Inflammatory macrophage (primary cell): ENCODE measurements around the gene SV2C.
A peak's percentile ranks its signal among the peaks of the same experiment; 100 is the strongest.
"Not testable (repeated sequence)": the region's sequence is repeated elsewhere in the genome, so short reads cannot be mapped to it uniquely, and the experiment has no call there.

ENCODE experiments used
- DNase-seq, 2 donors: peaks; one replicate each; pipeline ENCODE4 v3.0.0-alpha.2; 2020 to 2022

Gene SV2C

DNA sequence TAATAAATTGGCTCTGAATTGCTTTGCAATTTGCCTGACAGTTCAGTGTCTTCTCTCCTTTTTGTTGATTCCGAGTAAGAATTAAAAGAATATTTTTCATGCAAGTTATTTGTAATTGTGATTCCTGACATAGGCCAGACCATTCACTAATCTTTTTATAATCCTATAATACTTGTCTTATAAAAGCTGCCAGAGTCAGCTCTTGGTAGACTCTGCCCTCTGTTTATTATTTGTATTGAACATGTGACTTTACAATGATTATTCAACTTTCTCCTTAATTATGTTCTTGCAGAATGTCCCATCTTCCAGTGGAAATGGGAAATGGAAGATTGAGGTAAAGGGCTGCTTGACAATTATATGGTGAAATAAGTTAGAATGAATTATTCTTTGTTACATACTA is 121.0 kb downstream of the SV2C start:
- DNase-seq: no peak

- no peak for DNase-seq
Observed at GRCh38 chr5:76204713-76205112, 121.5 kb downstream of the SV2C start.

DNA sequence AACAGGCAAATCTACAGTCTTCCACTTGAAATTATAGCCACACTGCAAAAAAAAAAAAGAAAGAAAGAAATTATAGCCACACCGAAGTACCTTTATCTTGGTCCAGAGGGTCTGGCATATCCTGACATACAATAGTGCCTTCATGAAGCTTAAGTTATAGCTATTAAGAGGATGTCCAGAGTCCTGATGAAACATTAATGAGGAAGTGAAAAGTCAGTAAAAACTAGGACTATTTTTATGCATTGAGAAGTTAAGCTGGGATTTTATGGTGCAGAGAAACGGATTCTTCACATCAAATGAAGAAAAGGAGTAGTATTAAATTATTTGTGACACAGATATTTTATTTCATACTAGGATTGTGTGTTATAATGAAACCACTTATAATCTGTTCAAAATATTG is 123.9 kb downstream of the SV2C start:
- peak; percentile 3 to 48 for DNase-seq

- DNase-seq: no peak
Observed at GRCh38 chr5:76209297-76209696, 126.1 kb downstream of the SV2C start.

DNA sequence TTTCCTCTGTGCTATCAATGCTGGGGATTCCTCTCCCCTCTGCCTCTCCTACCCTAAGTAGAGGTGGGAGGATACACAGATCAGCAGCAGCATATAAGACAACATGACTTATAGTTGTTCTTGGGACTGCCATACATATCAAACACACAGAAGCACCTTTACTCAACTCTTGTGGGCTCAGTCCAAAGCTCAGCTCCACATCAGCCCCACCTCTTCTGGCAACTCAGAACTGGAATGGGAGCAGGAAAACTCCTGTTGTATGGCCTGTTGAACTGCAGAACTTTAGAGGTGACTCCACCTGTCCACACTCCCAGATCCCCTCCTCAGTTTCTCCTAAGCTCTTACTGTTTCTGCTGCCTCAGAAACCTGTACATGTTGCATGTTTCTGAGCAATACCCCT is 127.8 kb downstream of the SV2C start:
- DNase-seq: no peak

- no peak for DNase-seq
Observed at GRCh38 chr5:76213858-76214257, 130.7 kb downstream of the SV2C start.

GRCh38 chr5:76216748-76217147 is 133.6 kb downstream of the SV2C start:
- DNase-seq: no peak

DNA sequence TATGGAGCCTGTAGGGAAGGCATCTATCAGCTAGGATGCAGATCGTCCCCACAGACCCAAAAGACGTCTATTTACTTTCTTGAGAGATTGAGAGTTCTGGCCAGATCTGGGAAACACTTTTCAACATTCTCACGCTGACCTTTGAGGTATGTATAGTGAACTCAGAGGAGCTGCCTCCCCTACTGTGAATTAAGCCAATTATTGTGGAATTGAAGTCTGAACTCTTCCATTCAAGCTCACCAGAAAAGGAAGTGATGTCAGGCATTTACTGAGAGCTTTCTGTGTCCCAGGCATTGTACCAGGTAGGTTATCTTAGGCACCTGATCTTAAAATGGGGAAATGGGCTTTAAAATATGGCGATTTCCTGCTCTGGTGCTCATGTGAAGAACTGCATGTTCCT is 136.5 kb downstream of the SV2C start:
- no peak for DNase-seq

GRCh38 chr5:76221311-76221710 is 138.1 kb downstream of the SV2C start:
- no peak for DNase-seq

DNA sequence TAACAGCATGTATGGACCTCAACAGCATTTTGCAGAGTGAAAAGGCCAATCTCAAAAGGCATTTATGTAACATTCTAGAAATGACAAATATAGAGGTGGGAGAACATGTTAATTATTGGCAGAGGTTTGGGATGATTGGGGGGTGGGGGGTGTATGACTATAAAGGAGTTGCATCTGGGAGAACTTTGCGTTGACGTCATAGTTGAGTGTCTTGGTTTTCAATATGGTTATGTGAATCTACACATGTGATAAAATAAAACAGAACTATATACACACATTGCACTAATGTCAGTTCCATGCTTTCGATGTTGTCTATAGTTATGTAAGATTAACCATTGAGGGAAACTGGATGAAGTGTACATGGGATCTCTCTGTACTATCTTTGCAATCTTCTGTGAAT is 139.1 kb downstream of the SV2C start:
- no peak for DNase-seq

GRCh38 chr5:76223696-76224095 is 140.5 kb downstream of the SV2C start:
- peak in 1 of 2 donors; percentile 3 for DNase-seq

- DNase-seq: no peak
Observed at GRCh38 chr5:76224898-76225297, 141.7 kb downstream of the SV2C start.

DNA sequence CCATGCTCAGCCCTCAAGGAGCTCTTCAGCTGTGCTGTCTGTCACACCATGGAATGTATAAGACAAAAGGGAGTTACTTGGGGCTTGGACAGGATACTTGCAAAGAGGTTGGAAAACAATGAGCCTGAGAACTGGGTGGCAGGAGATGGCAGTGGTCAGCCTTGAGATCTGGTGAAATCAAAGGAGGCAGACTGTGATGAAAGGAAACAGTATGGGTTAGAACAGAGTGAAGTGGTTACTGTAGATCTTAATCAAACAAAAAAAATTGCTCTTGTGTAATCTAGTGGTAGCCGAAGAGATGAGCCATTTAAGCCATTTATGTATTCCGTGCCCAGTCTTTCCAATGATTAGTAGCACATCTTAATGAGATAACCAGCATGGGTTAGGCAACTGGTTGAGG is 142.2 kb downstream of the SV2C start:
- no peak for DNase-seq

- no peak for DNase-seq
Observed at GRCh38 chr5:76229900-76230299, 146.7 kb downstream of the SV2C start.

GRCh38 chr5:76230711-76231285 is 147.6 kb downstream of the SV2C start:
- DNase-seq: no peak

- no peak for DNase-seq
Observed at GRCh38 chr5:76234665-76235064, 151.5 kb downstream of the SV2C start.

- DNase-seq: no peak
Observed at GRCh38 chr5:76236684-76237083, 153.5 kb downstream of the SV2C start.

GRCh38 chr5:76240336-76240735 is 157.2 kb downstream of the SV2C start:
- no peak for DNase-seq

DNA sequence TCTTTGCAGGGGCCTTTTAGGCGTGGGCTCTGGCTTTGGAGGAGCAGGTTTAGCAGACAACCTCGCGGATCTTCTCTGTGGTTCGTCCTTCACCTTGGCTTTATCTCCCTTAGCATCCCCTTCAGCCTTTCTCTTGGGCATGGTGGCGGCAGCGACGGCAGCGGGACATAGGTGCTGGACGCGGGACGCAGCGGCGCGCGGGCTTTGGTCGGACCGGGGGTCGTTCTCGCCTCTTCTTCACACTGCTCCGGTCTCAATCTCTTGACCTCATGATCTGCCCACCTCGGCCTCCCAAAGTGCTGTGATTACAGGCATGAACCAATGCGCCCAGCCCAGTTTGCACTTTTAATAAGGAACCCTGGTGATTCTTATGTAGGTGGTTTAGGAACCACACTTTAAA is 159.0 kb downstream of the SV2C start:
- not testable (repeated sequence) for DNase-seq

DNA sequence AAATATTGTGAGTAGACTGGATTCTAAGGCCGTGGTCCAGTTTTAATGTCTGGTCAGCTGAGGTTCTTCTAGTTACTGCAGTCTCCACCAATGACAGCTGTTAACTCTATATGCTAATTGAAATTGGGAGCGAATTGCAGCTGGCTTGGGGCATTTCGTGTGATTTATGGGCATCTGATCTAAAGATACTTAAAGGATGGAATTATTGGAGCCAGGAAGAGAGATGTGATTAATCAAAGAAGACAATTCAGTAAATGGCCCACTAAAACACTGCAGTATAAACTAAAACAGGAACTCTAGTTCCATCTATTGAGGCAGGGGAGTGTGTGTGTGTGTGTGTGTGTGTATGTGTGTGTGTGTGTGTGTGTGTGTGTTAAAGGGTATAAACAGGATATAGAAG is 162.4 kb downstream of the SV2C start:
- DNase-seq: no peak

GRCh38 chr5:76249621-76250020 is 166.4 kb downstream of the SV2C start:
- no peak for DNase-seq

DNA sequence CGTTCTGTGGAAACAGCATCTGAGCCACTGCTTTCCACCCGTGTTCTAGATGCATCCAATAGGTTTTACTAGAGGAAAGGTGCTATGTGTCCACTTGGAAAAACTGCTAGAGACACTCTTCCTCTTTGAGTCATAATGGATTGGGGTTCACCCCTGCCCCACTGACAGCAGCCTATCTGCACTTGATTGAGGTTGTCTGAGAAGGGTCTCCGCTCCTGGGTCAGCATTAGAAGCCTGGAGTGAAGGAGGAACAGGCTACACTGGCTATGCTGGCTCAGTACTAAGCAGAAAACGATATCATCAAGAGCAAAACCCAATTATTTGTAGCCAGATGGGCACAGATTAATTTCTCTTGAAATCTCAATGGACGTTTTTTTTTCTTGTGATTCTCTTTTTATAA is 167.3 kb downstream of the SV2C start:
- no peak for DNase-seq

DNA sequence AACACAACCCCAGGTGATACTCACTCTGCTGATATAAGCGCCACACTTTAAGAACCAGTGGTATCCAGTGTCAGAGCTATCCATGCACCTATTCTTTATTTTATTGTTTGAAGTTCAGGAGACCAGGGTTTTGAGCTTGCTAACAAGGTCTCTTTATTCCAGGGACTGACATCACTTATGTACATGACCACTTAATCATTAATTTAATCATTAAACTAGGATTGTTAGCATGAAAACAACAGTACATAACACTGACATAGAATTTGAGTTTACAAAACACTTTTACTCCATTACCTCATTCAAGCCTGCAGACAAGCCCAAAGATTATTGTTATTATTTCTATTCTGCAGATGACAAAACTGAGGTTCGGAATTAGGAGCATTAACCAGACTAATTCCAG is 168.5 kb downstream of the SV2C start:
- no peak for DNase-seq

GRCh38 chr5:76252437-76252836 is 169.3 kb downstream of the SV2C start:
- no peak for DNase-seq

DNA sequence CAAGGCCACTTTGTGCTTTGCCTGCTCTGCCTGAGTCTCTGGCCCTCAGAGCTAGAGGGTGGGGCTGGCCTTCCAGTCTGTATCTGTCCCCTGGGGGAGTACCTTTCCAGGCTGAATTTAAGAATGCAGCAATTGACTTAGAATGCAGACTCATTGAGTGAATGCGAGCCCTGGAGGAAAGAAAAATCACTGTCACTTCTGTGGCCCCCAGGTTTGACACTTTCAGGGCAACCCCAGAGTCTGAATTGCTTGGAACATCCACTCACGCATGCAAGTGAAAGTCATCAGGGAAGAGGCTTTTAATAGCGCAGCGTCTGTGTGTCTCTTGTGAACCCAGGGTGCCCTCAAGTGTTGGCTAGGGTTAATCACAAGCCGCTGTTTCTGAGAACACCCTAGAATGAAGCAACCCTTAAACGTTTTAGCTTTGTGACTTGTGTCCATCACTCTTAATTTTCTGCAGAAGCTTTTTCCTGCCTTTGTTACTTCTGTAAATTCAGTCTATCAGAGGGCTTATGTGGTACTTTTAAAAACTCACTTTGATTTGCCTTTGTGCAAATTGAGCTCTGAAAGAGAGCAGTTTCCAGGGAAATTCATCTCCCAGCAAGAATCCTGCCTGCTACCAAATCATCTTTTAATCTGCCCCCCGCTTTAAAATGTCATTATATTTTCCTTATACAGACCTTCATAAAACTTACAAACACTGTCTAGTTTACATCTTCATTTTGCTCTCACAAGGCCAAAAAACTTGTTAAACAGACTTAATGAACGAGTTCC is 173.1 kb downstream of the SV2C start:
- peak; percentile 88 for DNase-seq
